HG02852 (cell line): ENCODE data around the gene MBD1.
"Not testable (repeated sequence)": the region's sequence is repeated elsewhere in the genome, so short reads cannot be mapped to it uniquely, and the experiment has no call there.

Source experiments
- ATAC-seq: cut with Tn5 transposase; IDR thresholded peaks from one replicate; pipeline ENCODE4 v1.9.1; 2021; ENCODE audit warnings: mild to moderate bottlenecking, moderate library complexity; ENCODE audit not compliant: unreplicated experiment

Gene MBD1

GRCh38 chr18:50281295-50281971 is at the start of gene MBD1:
Gene MBD1, minus strand, starts transcription at chr18:50281523. Its CDS starts 1,531 bp downstream, at chr18:50279992.
- ATAC-seq, result peak; percentile 94

GRCh38 chr18:50330176-50330575 is 48.9 kb upstream of the MBD1 start:
- ATAC-seq, result no peak

DNA sequence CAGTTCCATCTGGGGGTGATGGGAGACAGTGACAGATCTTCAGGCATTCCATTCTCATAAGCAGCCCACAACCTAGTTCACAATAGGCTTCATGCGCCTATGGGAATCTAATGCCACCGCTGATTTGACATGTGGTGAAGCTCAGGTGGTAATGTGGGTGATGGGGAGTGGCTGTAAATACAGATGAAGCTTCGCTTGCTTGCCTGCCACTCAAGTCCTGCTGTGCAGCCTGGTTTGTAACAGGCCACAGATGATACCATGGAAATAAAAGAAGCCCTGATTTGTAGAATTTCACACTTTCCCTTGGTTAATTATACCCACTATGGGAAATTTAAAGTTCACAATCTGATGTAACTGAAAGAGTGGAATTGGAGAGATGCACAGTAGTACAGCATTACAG is 46.7 kb upstream of the MBD1 start:
- ATAC-seq, result no peak

- ATAC-seq, result peak; percentile 83
Measured at GRCh38 chr18:50320719-50321118, 39.4 kb upstream of the MBD1 start.

- ATAC-seq, result peak; percentile 79
Measured at GRCh38 chr18:50315100-50315871, 34.0 kb upstream of the MBD1 start.

DNA sequence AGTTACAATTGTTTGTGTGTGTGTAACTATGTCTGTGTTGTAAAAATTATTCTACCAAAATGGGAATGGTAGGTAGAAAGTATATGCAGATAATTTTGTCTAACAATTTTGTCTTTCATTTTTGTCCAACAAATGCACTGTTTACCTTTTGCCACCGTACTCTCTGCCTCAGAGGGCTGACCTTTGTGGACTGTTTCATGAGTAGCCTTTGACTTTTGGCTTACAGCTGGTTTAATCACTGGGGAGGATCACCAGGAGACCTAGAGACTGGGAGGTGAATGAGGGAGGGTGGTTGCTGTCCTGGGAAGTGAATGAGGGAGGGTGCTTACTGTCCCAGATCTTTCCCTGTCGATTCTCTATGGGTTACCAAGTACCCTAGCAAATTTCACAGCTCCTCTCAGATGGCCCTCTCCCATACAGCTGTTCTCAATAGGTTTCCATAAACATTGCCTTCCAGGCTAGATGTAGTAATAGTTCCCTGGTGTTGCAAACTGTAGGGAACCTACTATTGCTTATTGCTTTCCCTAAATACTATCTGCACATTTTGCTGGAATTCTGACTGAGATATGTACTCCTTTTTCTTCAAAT is 32.6 kb upstream of the MBD1 start:
- ATAC-seq, result no peak

DNA sequence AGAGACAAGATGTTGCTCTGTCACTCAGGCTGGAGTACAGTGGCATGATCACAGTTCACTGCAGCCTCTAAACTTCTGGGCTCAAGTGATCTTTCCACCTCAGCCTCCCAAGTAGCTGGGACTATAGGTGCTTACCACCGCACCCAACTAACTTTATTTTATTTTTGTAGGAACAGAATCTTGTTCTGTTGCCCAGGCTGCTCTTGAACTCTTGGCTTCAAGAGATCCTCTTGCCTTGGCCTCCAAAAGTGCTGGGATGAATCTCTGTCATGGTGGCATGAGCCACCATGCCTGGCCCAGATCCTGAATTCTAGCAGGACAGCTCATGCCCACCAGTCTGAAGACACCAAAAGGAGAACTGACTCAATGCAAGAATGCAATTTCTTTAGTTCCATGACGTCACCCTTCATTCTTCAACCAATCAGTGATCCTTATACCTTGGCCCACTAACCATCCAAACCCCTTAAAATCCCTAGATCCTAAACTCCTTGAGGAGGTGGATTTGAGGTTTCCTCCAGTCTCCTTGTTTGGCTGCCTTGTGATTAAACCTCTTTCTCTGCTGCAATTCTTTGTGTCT is 31.8 kb upstream of the MBD1 start:
- ATAC-seq, result peak; percentile 33

DNA sequence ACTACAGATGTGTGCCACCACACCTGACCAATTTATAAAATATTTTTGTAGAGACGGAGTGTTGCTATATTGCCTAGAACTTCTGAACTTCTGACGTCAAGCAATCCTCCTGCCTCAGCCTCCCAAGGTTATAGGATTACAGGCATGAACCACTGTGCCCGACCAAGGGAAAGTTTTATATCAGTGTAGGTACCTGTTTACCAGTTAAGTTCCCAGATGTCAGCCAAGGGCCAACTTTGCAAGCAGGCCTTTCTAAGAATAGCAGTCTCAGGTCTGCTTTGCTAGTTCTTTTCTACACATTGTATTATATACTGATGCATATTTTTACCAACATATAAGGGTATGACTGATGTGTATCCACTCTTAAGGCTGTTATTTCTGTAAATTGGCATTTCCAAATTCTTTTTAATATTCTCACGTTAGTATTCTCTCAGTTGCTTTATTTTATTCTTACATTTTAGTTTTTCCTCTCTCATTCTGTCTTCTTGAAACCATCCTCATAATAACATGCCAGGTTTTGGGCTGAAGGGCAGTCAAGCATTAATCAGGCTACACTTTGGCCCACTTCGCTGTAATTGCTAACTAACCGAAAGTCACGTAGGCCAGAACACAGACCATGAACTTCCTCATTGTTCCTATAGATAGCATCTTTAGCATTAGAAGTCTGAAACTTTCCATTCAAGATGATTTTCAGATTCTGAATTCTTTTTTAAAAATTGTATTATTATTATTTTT is 31.1 kb upstream of the MBD1 start:
- ATAC-seq, result peak; percentile 71

GRCh38 chr18:50311650-50312049 is 30.3 kb upstream of the MBD1 start:
- ATAC-seq, result no peak

DNA sequence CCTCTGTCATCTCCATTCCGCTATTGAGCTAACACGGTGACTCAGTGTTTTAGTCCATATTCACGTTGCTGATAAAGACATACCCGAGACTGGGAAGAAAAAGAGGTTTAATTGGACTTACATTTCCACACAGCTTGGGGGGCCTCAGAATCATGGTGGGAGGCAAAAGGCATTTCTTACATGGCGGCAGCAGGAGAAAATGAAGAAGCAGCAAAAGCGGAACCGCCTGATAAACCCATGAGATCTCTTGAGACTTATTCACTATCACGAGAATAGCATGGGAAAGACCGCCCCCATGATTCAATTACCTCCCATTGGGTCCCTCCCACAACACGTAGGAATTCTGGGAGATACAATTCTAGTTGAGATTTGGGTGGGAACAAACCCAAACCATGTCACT is 28.8 kb upstream of the MBD1 start:
- no peak for ATAC-seq

- not testable (repeated sequence) for ATAC-seq
Measured at GRCh38 chr18:50308851-50309250, 27.5 kb upstream of the MBD1 start.

- peak; percentile 96 for ATAC-seq
Measured at GRCh38 chr18:50307738-50308470, 26.6 kb upstream of the MBD1 start.

DNA sequence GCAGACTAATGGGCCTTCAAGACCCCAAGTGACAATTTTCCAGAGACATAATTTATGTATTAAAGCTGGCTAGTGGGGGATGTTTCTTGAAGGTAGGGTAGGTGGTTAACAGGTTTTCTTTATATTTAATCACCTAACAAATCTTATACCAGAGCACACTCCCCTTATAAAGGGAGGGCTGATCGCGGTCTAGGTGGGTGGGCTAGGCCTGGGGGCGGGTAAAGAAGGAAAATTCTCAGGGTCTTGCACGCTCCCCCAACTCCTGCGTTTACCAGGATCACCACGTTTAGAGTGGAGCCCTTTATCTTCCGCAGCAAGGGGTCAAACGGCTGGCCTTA is 26.0 kb upstream of the MBD1 start:
- peak; percentile 20 for ATAC-seq

DNA sequence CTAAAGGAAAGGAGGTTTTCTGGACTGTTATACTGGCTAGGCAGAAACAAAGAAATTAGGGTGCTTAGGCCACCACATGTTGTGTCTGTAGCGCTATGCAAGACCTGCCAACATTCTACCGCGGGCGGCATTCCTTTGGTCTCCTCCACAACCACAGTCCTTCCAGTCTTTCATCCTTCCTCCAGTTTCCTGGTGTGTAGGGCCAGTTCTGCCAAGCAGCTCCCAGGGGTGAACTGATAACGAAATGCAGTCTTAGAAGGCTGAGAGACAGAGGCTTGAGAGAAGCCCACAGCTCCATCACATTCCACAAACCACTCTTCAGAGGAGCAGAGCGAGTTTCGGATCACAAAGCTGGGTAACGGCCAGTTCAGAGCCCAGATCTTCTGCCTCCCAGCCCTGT is 25.6 kb upstream of the MBD1 start:
- ATAC-seq, result no peak

DNA sequence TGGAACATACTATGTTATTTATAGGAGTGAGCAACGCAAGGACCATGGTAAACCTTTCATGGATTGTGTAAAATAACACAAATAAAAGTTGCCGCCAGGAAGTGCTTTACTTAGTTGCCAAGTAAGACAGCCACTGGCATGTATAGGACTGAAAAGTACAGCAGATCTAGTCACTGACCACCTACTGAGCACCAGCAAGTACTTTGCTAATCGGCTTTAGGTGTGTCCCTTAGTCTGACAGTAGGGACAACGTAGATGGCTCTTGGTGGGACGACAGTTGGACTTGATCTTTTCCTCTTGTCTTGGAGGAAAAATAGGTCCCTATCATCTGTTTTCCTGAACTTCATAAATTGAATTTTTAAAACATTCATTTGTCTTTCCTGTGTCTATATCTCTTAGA is 19.8 kb upstream of the MBD1 start:
- ATAC-seq, result no peak

DNA sequence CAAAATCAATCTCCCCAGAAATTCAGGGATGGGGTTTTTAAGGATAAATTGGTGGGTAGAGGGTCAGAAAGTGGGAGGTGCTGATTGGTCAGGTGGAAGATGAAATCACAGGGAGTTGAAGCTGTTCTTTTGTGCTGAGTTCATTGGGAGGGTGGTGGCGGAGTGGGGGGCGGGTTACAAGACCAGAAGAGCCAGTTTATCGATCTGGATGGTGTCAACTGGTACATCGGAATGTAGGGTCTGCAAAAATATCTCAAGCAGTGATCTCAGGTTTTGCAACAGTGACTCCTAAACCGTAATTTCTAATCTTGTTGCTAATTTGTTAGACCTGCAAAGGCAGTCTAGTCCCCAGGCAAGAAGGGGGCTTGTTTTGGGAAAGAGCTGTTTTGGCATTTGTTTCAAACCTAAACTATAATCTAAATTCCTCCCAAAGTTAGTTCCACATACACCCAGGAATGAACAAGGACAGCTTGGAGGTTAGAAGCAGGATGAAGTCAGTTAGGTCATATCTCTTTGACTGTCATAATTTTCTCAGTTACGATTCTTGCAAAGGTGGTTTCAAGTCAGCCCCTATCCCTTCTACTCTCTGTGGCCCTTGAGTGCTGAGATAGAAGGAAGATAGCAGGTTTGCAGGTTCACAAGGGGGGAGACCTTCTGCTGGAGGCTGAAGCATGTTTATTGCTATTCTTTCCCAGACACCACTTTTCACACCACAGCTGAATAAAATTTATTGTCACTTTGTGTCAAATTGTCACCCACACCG is 18.5 kb upstream of the MBD1 start:
- ATAC-seq, result no peak

DNA sequence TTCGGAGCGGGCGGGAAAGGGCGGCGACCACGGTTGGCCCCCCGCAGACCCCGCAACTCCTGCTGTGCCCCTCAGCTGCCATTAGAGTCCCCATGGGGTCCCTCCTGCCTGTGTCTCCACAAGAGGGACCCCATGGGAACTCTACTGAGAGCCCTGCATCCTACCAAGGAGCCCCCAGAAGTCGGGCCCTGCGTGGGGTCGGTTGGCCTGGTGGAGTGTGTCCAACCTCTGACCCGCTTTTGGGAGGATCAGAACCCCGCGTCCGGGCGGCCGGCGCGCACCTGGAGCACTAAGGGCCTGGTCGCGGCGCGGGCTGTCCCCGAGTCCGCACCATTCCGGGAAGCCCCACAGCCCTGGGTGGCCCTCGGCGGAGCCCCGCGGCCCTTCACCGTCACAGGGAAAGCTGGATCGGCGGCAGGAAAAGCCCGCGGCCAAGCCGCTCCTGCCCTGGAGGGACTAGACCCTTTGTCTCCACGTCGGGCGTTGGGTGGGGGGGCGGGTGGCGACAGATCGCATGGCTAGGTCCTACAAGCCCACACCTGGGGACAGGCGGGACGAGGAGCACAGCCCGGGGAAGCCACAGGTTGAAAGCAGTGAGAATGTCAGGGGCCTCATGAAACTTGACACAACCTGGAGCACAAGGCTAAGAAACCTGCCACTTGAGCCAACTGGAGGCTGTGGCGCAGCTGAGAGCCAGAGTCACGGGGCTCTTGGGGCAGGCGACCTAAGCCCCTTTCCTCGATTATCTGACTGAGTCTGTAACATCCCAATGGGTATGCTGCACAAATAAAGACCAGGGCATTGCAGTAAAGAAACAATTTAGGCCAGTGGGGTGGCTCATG is 17.3 kb upstream of the MBD1 start:
- peak; percentile 9 for ATAC-seq

- ATAC-seq, result peak; percentile 100
Measured at GRCh38 chr18:50297621-50298442, 16.5 kb upstream of the MBD1 start.
